Activated naive CD8-positive, alpha-beta T cell treated with anti-CD3 and anti-CD28 coated beads for 36 hours (primary cell): Measurements from ENCODE around the gene KIAA1671. TPM values are rescaled to one million over a fixed set of nuclear protein-coding genes. Genes with fewer than 3 reads are reported as not detected.

Experiments used
- DNase-seq: peaks from one replicate; pipeline ENCODE4 v3.0.0; 2021
- H3K27ac Mint-ChIP-seq: one replicate; pipeline ENCODE4 v1.8.0; 2022; ENCODE audit warnings: mild to moderate bottlenecking, moderate library complexity, mixed read lengths
- H3K27me3 Mint-ChIP-seq: one replicate; pipeline ENCODE4 v1.8.0; 2022; ENCODE audit warnings: mild to moderate bottlenecking, mixed read lengths
- H3K36me3 Mint-ChIP-seq: one replicate; pipeline ENCODE4 v1.8.0; 2021; ENCODE audit warnings: mild to moderate bottlenecking, mixed read lengths
- H3K4me1 Mint-ChIP-seq: one replicate; pipeline ENCODE4 v1.8.0; 2021; ENCODE audit warnings: mixed read lengths
- H3K4me3 Mint-ChIP-seq: one replicate; pipeline ENCODE4 v1.8.0; 2022; ENCODE audit warnings: mild to moderate bottlenecking, moderate library complexity, mixed read lengths
- H3K9me3 Mint-ChIP-seq: one replicate; pipeline ENCODE4 v1.8.0; 2022; ENCODE audit warnings: mixed read lengths
- total RNA-seq, 2 experiments: library from RNA; stranded (reverse); gene quantifications; one replicate each; pipeline ENCODE4 v1.2.3, GENCODE V29; 2021

Gene KIAA1671
- total RNA-seq, 2 experiments from 2014 or later, result 11.0 to 11.3 TPM

- no peaks in the 10 kb centered on the region for H3K27me3 Mint-ChIP-seq
- peaks cover 6% of the 10 kb centered on the region for H3K9me3 Mint-ChIP-seq
- no peak overlapping the region for H3K27ac Mint-ChIP-seq
- no peak for DNase-seq
- H3K4me3 Mint-ChIP-seq, result no peak overlapping the region
- H3K4me1 Mint-ChIP-seq, result peaks cover 11% of the 10 kb centered on the region
- peaks cover 2% of the 10 kb centered on the region for H3K36me3 Mint-ChIP-seq
Observed at GRCh38 chr22:25050566-25050965, 98.0 kb downstream of the KIAA1671 start.

GRCh38 chr22:25051073-25051472, 98.6 kb downstream of the KIAA1671 start:
- Mint-ChIP-seq H3K27me3 (no peaks in the 10 kb centered on the region), H3K27ac (no peak overlapping the region), H3K4me1 (peaks cover 11% of the 10 kb centered on the region), H3K36me3 (peaks cover 2% of the 10 kb centered on the region), H3K4me3 (no peak overlapping the region), H3K9me3 (peaks cover 6% of the 10 kb centered on the region)
- no peak for DNase-seq

- Mint-ChIP-seq H3K9me3 (peaks cover 6% of the 10 kb centered on the region), H3K4me3 (no peak overlapping the region), H3K4me1 (peaks cover 15% of the 10 kb centered on the region), H3K27ac (no peak overlapping the region), H3K36me3 (peaks cover 2% of the 10 kb centered on the region), H3K27me3 (no peaks in the 10 kb centered on the region)
- DNase-seq, result no peak
Observed at GRCh38 chr22:25051983-25052710, 99.6 kb downstream of the KIAA1671 start.

- peaks cover 2% of the 10 kb centered on the region for H3K36me3 Mint-ChIP-seq
- H3K27ac Mint-ChIP-seq, result no peak overlapping the region
- DNase-seq, result no peak
- peaks cover 6% of the 10 kb centered on the region for H3K9me3 Mint-ChIP-seq
- H3K27me3 Mint-ChIP-seq, result no peaks in the 10 kb centered on the region
- peaks cover 24% of the 10 kb centered on the region for H3K4me1 Mint-ChIP-seq
- no peak overlapping the region for H3K4me3 Mint-ChIP-seq
Observed at GRCh38 chr22:25053153-25053805, 100.8 kb downstream of the KIAA1671 start.

- DNase-seq, result peak; percentile 70
- peaks cover 6% of the 10 kb centered on the region for H3K9me3 Mint-ChIP-seq
- peak overlapping the region; percentile 68 for H3K27ac Mint-ChIP-seq
- H3K36me3 Mint-ChIP-seq, result peaks cover 2% of the 10 kb centered on the region
- H3K4me1 Mint-ChIP-seq, result peaks cover 34% of the 10 kb centered on the region
- H3K27me3 Mint-ChIP-seq, result no peaks in the 10 kb centered on the region
- H3K4me3 Mint-ChIP-seq, result peak overlapping the region; percentile 25
Observed at GRCh38 chr22:25054943-25055511, 102.5 kb downstream of the KIAA1671 start.

- peak; percentile 71 for DNase-seq
- Mint-ChIP-seq H3K27ac (no peak overlapping the region), H3K4me3 (no peak overlapping the region), H3K9me3 (no peaks in the 10 kb centered on the region), H3K4me1 (peaks cover 54% of the 10 kb centered on the region), H3K36me3 (peaks cover 5% of the 10 kb centered on the region), H3K27me3 (no peaks in the 10 kb centered on the region)
Observed at GRCh38 chr22:25057013-25057881, 104.7 kb downstream of the KIAA1671 start.

- peaks cover 5% of the 10 kb centered on the region for H3K36me3 Mint-ChIP-seq
- H3K9me3 Mint-ChIP-seq, result no peaks in the 10 kb centered on the region
- no peak overlapping the region for H3K4me3 Mint-ChIP-seq
- H3K27ac Mint-ChIP-seq, result peak overlapping the region; percentile 28
- no peaks in the 10 kb centered on the region for H3K27me3 Mint-ChIP-seq
- H3K4me1 Mint-ChIP-seq, result peaks cover 70% of the 10 kb centered on the region
- DNase-seq, result no peak
Observed at GRCh38 chr22:25059438-25059837, 106.9 kb downstream of the KIAA1671 start.

- Mint-ChIP-seq H3K27me3 (no peaks in the 10 kb centered on the region), H3K9me3 (no peaks in the 10 kb centered on the region), H3K27ac (peak overlapping the region; percentile 97), H3K4me3 (peak overlapping the region; percentile 48), H3K36me3 (peaks cover 5% of the 10 kb centered on the region), H3K4me1 (peaks cover 69% of the 10 kb centered on the region)
- DNase-seq, result peak; percentile 60
Observed at GRCh38 chr22:25060522-25061071, 108.1 kb downstream of the KIAA1671 start.

- Mint-ChIP-seq H3K9me3 (no peaks in the 10 kb centered on the region), H3K4me3 (peak overlapping the region; percentile 82), H3K27me3 (no peaks in the 10 kb centered on the region), H3K36me3 (peaks cover 5% of the 10 kb centered on the region), H3K27ac (peak overlapping the region; percentile 97), H3K4me1 (peaks cover 69% of the 10 kb centered on the region)
- DNase-seq, result no peak
Observed at GRCh38 chr22:25061134-25061533, 108.6 kb downstream of the KIAA1671 start.

GRCh38 chr22:25061605-25062376, 109.3 kb downstream of the KIAA1671 start:
- Mint-ChIP-seq H3K27ac (peak overlapping the region; percentile 97), H3K4me1 (peaks cover 75% of the 10 kb centered on the region), H3K27me3 (no peaks in the 10 kb centered on the region), H3K4me3 (peak overlapping the region; percentile 82), H3K36me3 (peaks cover 5% of the 10 kb centered on the region), H3K9me3 (no peaks in the 10 kb centered on the region)
- no peak for DNase-seq

- Mint-ChIP-seq H3K4me1 (peaks cover 75% of the 10 kb centered on the region), H3K36me3 (peaks cover 5% of the 10 kb centered on the region), H3K4me3 (peak overlapping the region; percentile 82), H3K9me3 (no peaks in the 10 kb centered on the region), H3K27me3 (no peaks in the 10 kb centered on the region), H3K27ac (peak overlapping the region; percentile 97)
- DNase-seq, result peak; percentile 57
Observed at GRCh38 chr22:25062386-25063085, 110.0 kb downstream of the KIAA1671 start.

GRCh38 chr22:25064894-25065560, 112.5 kb downstream of the KIAA1671 start:
- no peak overlapping the region for H3K27ac Mint-ChIP-seq
- H3K4me1 Mint-ChIP-seq, result peaks cover 82% of the 10 kb centered on the region
- H3K27me3 Mint-ChIP-seq, result no peaks in the 10 kb centered on the region
- no peaks in the 10 kb centered on the region for H3K9me3 Mint-ChIP-seq
- no peak overlapping the region for H3K4me3 Mint-ChIP-seq
- peaks cover 5% of the 10 kb centered on the region for H3K36me3 Mint-ChIP-seq
- DNase-seq, result no peak

GRCh38 chr22:25066861-25067435, 114.4 kb downstream of the KIAA1671 start:
- Mint-ChIP-seq H3K27ac (peak overlapping the region; percentile 91), H3K27me3 (no peaks in the 10 kb centered on the region), H3K36me3 (peaks cover 3% of the 10 kb centered on the region), H3K9me3 (no peaks in the 10 kb centered on the region), H3K4me1 (peaks cover 83% of the 10 kb centered on the region), H3K4me3 (peak overlapping the region; percentile 81)
- DNase-seq, result no peak
